HG03439 (cell line): ENCODE results near the gene OR2F2.

ENCODE experiments used
- ATAC-seq: cut with Tn5 transposase; IDR thresholded peaks from one replicate; pipeline ENCODE4 v1.9.1; 2021; ENCODE audit warnings: mild to moderate bottlenecking, moderate library complexity; ENCODE audit not compliant: unreplicated experiment

OR2F2 gene

GRCh38 chr7:143975617-143976016 lies 40.6 kb downstream of the OR2F2 start:
- ATAC-seq, result no peak

- no peak for ATAC-seq
These were observed 43.6 kb downstream of the OR2F2 start for GRCh38 chr7:143978585-143978984.

DNA sequence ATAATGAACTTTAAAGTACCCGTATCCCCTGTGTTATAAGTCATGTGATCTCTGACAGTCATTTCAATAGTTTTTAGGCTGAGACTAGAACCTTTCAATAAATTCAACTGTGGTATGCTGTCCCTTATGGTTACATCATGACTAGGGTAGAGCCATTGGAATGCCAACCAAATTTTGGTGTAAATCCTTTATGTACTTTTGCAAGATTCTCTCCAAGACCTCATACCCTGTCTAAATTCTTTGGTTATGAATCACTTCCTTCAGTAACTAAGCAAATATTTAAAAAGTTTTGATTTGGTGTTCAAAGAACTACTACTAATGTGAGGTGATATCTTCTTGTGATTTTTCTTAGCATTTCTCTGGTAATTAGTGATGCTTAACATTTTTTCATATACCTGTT lies 44.3 kb downstream of the OR2F2 start:
- ATAC-seq, result no peak

- ATAC-seq, result no peak
These were observed 45.0 kb downstream of the OR2F2 start for GRCh38 chr7:143979998-143980397.

- no peak for ATAC-seq
These were observed 45.9 kb downstream of the OR2F2 start for GRCh38 chr7:143980746-143981510.

- no peak for ATAC-seq
These were observed 48.9 kb downstream of the OR2F2 start for GRCh38 chr7:143983960-143984359.
